ENCODE measurements around the gene PARVG. TPM values are rescaled to one million over a fixed set of nuclear protein-coding genes. Genes with fewer than 3 reads are reported as not detected.

The PARVG gene
- total RNA-seq, 1 donor from 2014 or later: not detected

DNA sequence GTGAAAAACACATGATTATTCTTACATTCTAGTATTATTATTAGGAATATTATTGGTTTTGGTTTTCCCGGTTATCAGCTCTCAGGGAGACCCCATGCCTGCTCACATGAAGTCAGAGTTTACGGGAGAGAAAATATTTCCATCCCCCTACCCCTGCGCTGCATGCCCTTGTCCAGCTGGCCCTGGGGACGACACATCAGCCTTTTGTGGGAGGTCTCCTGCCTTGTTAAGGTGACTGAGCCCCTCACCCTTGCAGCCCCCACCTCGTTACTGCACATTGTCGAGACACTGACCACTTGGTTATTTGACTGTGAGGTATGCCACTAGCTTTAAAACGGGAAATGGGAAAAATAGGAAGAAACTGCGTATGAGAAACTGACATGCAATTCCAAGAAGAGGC lies 63.0 kb downstream of the PARVG start:
- Histone ChIP-seq H3K36me3 (ENCODE audit: control insufficient read depth, insufficient read depth, low read length) (no peaks in the 10 kb centered on the region), H3K4me3 (ENCODE audit: low read depth, low read length) (no peak overlapping the region), H3K27me3 (ENCODE audit: control insufficient read depth, insufficient read depth, low read length) (no peaks in the 10 kb centered on the region)
- FAIRE-seq (no peak), DNase-seq (ENCODE audit: low read depth) (no peak)
- TF ChIP-seq CTCF (IDR thresholded peaks at IDR 0.05; ENCODE audit: insufficient read depth, low read length, severe bottlenecking): no peak

DNA sequence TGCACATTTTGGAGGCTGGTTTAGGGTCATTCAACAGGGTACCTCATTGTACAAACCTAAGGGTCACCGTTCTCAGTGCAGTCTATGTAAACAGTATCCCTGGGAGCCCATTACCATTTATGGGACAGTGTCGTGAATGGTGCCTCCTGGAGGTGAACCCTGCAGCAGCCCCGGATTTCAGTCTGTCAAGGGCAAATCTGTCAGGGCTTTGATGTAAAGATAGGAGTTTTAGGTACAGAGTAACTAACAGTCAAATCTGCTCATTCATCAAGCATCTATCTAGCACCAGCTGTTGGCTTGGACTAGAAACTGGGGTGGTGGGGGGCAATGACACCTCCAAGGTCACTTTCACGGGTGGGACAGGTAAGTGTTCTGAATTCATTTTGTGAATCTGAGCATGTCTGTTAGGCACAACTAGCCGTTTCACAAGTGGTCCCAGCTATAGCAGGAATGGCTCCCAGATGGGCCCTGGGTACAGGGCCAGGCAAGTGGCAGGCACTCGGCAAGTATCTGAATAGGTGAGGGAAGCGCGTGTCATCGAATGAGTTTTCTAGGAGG lies 63.6 kb downstream of the PARVG start:
- Histone ChIP-seq H3K4me3 (ENCODE audit: low read depth, low read length) (no peak overlapping the region), H3K36me3 (ENCODE audit: control insufficient read depth, insufficient read depth, low read length) (no peaks in the 10 kb centered on the region), H3K27me3 (ENCODE audit: control insufficient read depth, insufficient read depth, low read length) (no peaks in the 10 kb centered on the region)
- FAIRE-seq (peak; percentile 68), DNase-seq (ENCODE audit: low read depth) (no peak)
- TF ChIP-seq CTCF (IDR thresholded peaks at IDR 0.05; ENCODE audit: insufficient read depth, low read length, severe bottlenecking): no peak

- Histone ChIP-seq H3K4me3 (ENCODE audit: low read depth, low read length) (no peak overlapping the region), H3K27me3 (ENCODE audit: control insufficient read depth, insufficient read depth, low read length) (no peaks in the 10 kb centered on the region), H3K36me3 (ENCODE audit: control insufficient read depth, insufficient read depth, low read length) (no peaks in the 10 kb centered on the region)
- TF ChIP-seq CTCF (IDR thresholded peaks at IDR 0.05; ENCODE audit: insufficient read depth, low read length, severe bottlenecking): no peak
- DNase-seq (ENCODE audit: low read depth) (no peak), FAIRE-seq (no peak)
Measured at GRCh38 chr22:44245438-44245837, 64.7 kb downstream of the PARVG start.

GRCh38 chr22:44245867-44246266 lies 65.1 kb downstream of the PARVG start:
- FAIRE-seq (no peak), DNase-seq (ENCODE audit: low read depth) (no peak)
- Histone ChIP-seq H3K4me3 (ENCODE audit: low read depth, low read length) (no peak overlapping the region), H3K27me3 (ENCODE audit: control insufficient read depth, insufficient read depth, low read length) (no peaks in the 10 kb centered on the region), H3K36me3 (ENCODE audit: control insufficient read depth, insufficient read depth, low read length) (no peaks in the 10 kb centered on the region)
- no peak for TF ChIP-seq CTCF (IDR thresholded peaks at IDR 0.05; ENCODE audit: insufficient read depth, low read length, severe bottlenecking)

DNA sequence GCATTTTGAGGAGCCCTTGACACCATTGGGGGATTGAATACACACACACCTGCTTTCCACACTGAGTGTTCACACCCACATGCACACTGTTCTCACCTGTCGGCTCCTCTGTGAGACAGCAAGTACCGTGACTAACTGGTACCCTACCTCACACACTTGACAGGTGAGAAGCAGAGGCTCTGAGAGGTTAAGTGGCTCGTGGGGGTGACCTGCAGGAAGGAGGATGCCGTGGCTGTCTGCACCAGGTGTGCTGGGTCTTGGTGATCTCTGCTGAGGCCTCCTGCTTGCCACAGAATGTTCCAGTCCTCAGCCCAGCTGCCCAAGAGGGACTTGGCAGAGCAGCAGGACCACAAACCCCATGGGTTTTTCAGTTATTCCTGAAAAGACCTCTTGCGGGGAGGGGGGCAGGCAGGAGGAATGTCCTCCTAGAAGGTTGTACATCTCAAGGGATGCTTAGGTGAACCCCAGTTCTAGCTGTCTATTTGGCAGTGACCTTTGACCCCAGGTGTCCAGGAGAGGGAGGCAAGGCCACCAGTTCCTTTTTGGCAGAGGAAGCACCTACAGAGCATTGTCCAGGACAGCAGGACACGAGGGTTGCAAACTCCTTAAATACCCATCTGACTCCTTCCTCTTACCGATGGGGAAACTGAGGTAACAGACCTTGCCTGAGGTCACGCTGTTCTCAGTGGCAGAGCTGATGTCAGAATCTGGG lies 66.0 kb downstream of the PARVG start:
- Histone ChIP-seq H3K4me3 (ENCODE audit: low read depth, low read length) (no peak overlapping the region), H3K36me3 (ENCODE audit: control insufficient read depth, insufficient read depth, low read length) (no peaks in the 10 kb centered on the region), H3K27me3 (ENCODE audit: control insufficient read depth, insufficient read depth, low read length) (no peaks in the 10 kb centered on the region)
- FAIRE-seq: no peak
- no peak for TF ChIP-seq CTCF (IDR thresholded peaks at IDR 0.05; ENCODE audit: insufficient read depth, low read length, severe bottlenecking)
- DNase-seq (ENCODE audit: low read depth): no peak

DNA sequence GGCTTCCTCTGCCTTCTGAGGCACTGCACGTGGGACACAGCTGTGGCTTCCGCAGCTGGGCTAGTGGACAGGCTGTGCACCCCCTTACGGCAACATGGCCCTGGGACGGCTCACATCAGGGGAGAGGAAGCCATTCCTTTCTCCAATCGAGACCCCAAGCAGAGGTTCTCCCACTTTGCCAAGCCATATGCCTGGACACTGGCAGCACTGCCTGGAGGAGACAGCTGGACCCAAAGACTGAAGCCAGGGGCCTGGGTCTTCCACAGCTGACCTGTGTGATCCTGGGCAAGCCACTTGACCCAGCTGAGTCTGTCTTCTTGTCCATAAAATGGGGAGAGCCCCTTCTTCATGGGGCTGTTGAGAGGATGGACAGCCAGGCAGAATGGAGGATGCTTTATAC lies 66.6 kb downstream of the PARVG start:
- FAIRE-seq: no peak
- no peaks in the 10 kb centered on the region for H3K27me3 ChIP-seq (ENCODE audit: control insufficient read depth, insufficient read depth, low read length)

More for the DNA sequence above, 66.6 kb downstream of the PARVG start:
- H3K4me3 ChIP-seq (ENCODE audit: low read depth, low read length): no peak overlapping the region
- no peak for TF ChIP-seq CTCF (IDR thresholded peaks at IDR 0.05; ENCODE audit: insufficient read depth, low read length, severe bottlenecking)
- DNase-seq (ENCODE audit: low read depth): no peak
- H3K36me3 ChIP-seq (ENCODE audit: control insufficient read depth, insufficient read depth, low read length): no peaks in the 10 kb centered on the region

Data from bronchial epithelial cell (primary cell).